Dermis blood vessel endothelial cell (primary cell): Measurements from ENCODE around the gene IL6R. TPM values are rescaled to one million over a fixed set of nuclear protein-coding genes. Genes with fewer than 3 reads are reported as not detected.
"Not testable (repeated sequence)": the region's sequence is repeated elsewhere in the genome, so short reads cannot be mapped to it uniquely, and the experiment has no call there.

Source experiments
- DNase-seq: peaks from one replicate; pipeline ENCODE4 v3.0.0; 2010
- total RNA-seq: library from RNA; depleted of rRNA; stranded (reverse); fragments of >200 nt; gene quantifications from 2 replicates; pipeline ENCODE4 v1.2.3, GENCODE V29; 2014

The IL6R gene
- total RNA-seq = 23.3 and 25.2 TPM in 2 replicates

- peak; percentile 91 for DNase-seq
These were observed at the start of gene IL6R for GRCh38 chr1:154404984-154405746. IL6R (plus strand) TSS chr1:154405343; CDS start chr1:154405630, 287 bp downstream.

- DNase-seq = no peak
These were observed 46.6 kb upstream of the IL6R start for GRCh38 chr1:154358519-154358918.

DNA sequence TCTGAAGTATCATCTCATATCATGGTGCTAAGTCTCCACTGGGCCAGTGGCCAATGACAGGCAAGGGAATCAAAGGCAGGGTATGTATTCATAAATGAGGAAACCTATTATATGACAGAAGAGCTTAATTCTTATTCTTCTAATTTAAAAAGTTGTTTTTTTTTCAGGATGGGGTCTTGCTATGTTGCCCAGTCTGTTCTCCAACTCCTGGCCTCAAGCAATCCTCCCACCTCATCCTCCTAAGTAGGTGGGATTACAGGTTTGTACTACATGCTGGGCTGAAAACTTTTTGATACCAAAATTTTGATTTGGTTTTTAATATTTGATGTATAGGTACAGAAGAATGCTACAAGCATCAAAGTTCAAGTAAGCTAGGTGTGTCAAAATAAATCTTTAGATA is 44.9 kb upstream of the IL6R start:
- DNase-seq = no peak

- DNase-seq = not testable (repeated sequence)
These were observed 44.3 kb upstream of the IL6R start for GRCh38 chr1:154360881-154361280.

- no peak for DNase-seq
These were observed 43.8 kb upstream of the IL6R start for GRCh38 chr1:154361357-154361756.

GRCh38 chr1:154371436-154371835 is 33.7 kb upstream of the IL6R start:
- DNase-seq = no peak

- not testable (repeated sequence) for DNase-seq
These were observed 31.3 kb upstream of the IL6R start for GRCh38 chr1:154373777-154374357.

GRCh38 chr1:154379301-154379700 is 25.8 kb upstream of the IL6R start:
- DNase-seq = no peak

DNA sequence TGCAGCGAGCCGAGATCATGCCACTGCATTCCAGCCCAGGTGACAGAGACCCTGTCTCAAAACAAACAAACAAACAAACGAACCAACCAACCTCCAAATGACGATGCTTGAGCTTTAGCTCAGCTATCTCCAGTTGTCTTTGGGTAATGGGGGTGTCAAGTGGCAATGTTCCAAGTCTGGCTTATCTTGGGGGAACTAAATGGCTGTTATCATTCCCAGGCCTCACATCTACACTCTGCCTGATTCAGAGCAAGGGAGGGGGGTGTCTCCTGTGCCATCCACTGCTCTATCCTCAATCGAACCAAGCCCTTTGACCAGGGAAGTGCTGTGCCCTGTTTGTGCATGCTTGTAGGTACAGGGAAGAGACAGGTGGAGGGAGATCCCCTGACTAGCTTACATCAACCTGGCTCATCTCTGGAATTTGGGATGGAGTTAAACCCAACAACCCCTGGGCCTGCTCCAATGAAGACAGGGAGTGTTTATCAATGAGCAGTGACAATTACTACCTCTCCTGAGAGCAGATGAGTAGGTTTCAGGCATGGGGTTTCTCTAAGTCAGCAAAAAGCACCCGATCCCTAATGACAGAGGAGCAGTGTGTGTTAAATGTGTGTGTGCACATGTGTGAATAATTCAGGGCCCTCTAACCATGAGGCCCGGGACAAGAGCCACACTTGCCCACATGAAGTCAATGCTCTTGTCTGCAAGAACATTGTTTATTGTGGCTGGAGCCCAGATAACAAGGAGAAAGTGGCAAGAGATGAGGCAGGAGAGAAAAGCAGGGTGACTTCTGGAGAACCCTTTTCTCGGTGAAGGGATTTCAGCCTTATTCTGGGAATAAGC is 20.3 kb upstream of the IL6R start:
- no peak for DNase-seq

DNA sequence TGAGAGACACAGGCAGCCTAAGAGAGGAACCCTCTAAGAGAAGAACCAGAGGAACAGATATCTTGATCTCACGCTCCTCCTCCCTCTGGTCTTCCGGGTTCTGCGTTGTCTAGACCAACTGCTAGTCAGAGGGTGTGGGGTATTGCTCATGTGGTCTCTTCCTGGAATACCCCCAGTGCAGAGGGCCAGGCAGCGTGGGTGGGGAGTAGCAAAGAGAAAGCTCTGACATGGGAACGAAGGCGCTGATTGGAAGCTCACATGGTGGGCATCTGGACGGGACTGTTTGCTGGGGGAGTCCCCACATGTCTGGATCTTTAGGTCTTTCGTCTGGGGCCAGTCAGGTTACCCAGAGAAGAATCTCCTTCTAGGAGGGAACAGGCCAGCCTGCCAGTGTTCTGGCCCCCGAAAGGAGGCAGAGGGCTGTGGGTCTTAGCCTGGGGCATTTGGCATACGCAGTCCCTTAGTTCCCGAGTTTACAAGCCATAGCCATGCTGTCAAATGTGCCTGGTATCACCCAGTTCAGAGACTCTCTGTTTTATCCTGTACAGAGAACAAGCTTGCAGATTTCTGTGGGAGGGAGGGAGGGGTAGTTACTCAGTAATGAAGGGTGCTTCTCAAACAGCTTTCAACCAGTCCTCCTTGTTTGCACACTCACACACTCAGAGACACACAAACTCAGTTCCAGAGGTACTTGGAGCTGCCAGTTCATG is 18.3 kb upstream of the IL6R start:
- no peak for DNase-seq

GRCh38 chr1:154391086-154391770 is 13.9 kb upstream of the IL6R start:
- no peak for DNase-seq

DNA sequence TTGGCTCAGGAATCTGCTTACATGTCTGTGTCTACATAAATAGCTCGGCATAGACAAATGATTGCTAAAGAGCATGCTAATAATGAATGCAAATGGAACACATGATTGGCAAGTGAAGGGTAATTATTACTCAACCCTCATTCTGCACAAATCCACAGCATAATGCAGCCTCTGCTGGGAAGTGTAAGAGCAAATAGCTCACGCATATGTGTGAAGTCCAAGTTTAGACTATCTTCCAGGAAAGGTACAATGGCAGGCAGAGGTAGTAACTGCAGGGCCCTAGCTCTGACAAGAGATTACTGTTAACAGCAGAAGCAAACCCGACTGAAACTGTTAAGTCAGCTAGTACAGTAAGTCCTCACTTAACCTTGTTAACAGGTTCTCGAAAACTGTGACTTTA is 7.0 kb upstream of the IL6R start:
- no peak for DNase-seq

DNA sequence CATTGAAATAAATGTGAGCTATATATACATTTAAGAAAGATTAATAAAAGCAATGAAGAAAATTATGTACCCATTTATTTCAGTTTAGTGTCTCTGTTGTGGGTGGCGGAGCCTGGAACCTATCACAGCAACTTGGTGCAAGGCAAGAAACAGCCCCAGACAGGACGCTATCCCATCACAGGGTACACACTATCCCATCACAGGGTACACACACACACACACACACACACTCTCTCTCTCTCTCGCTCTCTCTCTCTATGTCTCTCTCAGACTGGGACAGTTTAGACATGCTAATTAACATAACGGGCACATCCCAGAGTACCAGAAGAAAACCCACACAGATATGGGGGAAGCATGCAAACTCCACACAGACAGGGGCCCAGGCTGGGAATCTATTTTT is 6.5 kb upstream of the IL6R start:
- DNase-seq = no peak

DNA sequence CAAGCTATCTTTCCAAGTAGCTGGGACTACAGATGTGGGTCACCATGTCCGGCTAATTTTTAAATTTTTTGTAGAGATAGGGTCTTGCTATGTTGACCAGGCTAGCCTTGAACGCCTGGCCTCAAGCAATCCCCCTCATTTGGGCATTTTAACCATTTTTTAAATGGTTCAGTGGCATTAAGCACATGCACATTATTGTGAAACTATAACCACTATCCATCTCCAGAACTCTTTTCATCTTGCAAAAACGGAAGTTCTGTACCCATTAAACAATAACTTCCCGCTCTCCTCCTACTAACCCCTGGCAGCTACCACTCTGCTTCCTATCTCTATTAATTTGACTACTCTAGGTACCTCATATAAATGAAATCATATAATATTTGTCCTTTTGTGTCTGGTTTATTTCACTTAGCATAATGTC is 4.8 kb upstream of the IL6R start:
- DNase-seq = peak; percentile 35

- DNase-seq = no peak
These were observed 2.7 kb upstream of the IL6R start for GRCh38 chr1:154402409-154402921.

DNA sequence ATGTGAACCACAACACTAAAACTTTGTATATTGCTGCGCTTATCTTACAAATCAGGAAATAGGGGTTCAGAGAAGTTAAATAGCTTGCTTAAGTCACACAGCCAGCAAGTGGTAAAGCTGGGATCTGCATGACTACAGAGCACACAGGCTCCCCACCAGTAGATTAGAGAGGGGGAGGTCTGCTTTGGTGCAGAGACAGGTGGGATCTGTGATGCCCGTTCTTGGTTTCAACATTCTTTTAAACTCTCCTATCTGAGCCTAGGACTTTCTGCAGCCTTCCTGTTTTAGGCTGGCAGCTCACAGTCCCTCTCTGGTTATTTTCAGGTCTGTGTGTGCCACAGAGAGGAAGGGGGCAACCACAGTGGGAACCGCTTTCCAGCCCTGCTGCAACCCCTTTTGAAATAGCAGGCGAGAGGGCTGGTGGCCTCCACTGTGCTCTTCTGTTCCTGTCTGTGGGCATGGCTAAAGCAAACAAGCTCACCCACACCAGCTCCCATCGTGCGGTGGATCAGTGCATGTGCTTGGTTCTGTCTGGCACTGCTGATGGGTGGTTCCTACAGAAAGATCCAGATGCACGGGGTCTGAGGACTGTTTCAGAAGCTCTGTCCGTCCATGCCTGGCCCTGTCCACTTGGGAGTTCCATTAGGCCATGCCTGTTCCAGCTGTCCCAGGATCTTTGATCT is 1.7 kb upstream of the IL6R start:
- no peak for DNase-seq

DNA sequence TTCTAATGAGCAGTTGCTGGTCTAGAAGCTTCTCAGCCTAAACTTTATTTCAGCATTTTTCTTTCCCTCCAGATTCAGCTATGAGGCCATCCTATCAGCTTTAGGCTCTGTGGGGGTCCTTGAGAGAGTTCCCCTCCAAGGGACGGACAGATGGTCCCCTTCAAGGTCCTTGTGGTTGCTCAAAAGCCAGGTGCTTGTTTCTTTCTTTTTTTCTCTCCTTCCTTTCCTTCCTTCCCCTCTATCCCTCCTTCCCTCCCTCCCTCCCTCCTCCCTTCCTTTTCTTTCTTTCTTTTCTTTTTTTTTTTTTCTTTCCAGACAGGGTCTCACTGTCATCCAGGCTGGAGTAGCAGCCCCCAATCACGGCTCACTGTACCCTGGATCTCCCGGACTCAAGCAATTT is 1.2 kb upstream of the IL6R start:
- DNase-seq = no peak

- DNase-seq = no peak
These were observed 622 bp upstream of the IL6R start for GRCh38 chr1:154404511-154404931.

DNA sequence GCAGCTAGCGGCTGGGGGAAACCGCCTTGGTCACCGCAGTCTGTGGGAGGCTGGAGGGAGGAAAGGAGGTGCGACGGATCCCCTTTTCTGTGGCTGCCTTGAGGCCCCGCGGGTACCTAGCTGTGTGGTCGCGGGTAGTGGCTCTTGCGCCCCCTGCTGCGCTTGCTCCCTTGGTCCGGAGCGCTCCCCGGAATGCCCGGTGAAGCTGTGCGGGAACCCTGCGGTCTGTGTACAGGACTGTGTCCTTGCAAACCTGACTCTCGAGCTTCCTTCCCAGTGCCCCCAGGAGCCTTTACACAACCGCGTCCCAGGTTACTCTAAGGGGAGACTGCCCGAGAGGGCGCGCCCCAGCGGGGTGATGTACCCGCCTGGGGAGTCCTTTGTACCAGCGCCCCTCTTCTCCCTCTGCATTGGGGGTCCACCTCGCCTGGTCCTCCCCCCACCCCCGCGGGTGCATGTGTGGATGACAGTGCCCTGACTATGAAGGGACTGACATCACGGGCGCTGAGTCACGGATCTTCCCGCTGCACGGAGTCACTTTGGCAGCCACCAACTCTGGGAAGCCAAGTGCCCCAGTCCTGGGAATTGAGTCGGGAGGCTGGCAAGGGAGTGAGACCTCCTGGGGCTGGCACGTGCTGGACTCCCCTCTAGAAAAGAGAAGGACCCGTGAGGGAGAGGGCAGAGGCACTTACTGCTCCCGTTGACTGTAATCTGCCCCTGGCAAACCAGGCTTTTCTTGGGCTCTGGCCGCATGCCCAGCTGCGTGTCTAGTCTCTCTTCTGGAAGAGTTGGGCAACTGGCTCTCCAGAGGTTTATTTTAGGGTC is 816 bp downstream of the IL6R start:
- peak; percentile 67 for DNase-seq

- no peak for DNase-seq
These were observed 1.4 kb downstream of the IL6R start for GRCh38 chr1:154406572-154406879.

- no peak for DNase-seq
These were observed 1.7 kb downstream of the IL6R start for GRCh38 chr1:154406886-154407197.
